ENCODE measurements around the gene CAPN15. TPM values are rescaled to one million over a fixed set of nuclear protein-coding genes. Genes with fewer than 3 reads are reported as not detected.

Gene CAPN15
- total RNA-seq, 4 donors from 2014 or later: 59.9 to 86.4 (median 75.2) TPM

- WGBS: 90% methylated on average over 14 of the region's 22 CpGs
- H3K27ac ChIP-seq: no peak overlapping the region
- H3K36me3 ChIP-seq: peaks cover 26% of the 10 kb centered on the region
- peak in 1 of 2 donors; percentile 57 for DNase-seq (ENCODE audit: low spot score in 2 of 2)
- no peak overlapping the region for H3K4me3 ChIP-seq
- no peaks in the 10 kb centered on the region for H3K9me3 ChIP-seq
- TF ChIP-seq POLR2A (IDR thresholded peaks at IDR 0.05) (no peak), EP300 (IDR thresholded peaks at IDR 0.05) (no peak), POLR2AphosphoS5 (IDR thresholded peaks at IDR 0.05) (no peak)
- TF ChIP-seq, protein P1, sequence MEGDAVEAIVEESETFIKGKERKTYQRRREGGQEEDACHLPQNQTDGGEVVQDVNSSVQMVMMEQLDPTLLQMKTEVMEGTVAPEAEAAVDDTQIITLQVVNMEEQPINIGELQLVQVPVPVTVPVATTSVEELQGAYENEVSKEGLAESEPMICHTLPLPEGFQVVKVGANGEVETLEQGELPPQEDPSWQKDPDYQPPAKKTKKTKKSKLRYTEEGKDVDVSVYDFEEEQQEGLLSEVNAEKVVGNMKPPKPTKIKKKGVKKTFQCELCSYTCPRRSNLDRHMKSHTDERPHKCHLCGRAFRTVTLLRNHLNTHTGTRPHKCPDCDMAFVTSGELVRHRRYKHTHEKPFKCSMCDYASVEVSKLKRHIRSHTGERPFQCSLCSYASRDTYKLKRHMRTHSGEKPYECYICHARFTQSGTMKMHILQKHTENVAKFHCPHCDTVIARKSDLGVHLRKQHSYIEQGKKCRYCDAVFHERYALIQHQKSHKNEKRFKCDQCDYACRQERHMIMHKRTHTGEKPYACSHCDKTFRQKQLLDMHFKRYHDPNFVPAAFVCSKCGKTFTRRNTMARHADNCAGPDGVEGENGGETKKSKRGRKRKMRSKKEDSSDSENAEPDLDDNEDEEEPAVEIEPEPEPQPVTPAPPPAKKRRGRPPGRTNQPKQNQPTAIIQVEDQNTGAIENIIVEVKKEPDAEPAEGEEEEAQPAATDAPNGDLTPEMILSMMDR (IDR thresholded peaks at IDR 0.05): no peak
- H3K4me1 ChIP-seq: peaks cover 52% of the 10 kb centered on the region
- no peaks in the 10 kb centered on the region for H3K27me3 ChIP-seq
Observed at GRCh38 chr16:523097-523741, 4.3 kb upstream of the CAPN15 start.

DNA sequence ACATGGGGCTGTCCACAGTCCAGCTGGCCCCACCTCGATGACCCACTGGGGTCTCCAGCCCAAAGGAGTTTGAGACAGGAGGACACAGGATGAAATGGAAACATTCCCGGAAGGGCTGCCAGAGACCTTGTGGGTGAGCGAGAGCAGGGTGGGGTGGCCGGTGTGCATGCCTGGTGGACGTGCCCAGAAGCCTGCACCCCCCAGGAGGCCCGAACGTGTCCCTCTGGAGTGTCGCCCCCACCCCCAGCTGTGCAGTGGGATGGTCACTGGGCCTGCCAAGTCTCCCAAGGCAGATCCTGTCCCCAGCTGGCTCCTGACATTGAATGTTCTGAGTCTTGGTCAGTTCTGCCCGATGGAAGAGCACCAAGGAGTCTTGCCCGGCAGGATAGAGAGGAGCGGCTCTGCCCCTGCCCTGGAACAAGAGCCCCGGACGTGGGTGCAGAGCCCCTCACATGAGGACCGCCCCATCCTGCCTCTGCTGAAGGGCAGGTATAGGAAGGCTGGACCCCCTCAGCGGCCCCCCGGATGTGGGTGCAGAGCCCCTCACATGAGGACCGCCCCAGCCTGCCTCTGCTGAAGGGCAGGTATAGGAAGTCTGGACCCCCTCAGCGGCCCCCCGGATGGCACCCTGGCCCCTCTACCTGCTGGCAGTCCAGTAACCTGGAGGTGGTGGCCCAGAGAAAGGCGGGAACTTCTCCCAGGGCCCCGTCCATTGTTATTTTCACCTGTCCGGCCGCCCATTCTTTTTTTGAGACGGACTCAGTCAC lies 3.1 kb upstream of the CAPN15 start:
- Histone ChIP-seq H3K4me1 (peaks cover 64% of the 10 kb centered on the region), H3K36me3 (peaks cover 17% of the 10 kb centered on the region), H3K9me3 (no peaks in the 10 kb centered on the region), H3K27me3 (no peaks in the 10 kb centered on the region), H3K4me3 (no peak overlapping the region), H3K27ac (peak overlapping the region; percentile 94)
- 76% methylated on average over 12 of the region's 24 CpGs for WGBS
- TF ChIP-seq EP300 (IDR thresholded peaks at IDR 0.05): no peak
- TF ChIP-seq POLR2A (IDR thresholded peaks at IDR 0.05): no peak
- TF ChIP-seq POLR2AphosphoS5 (IDR thresholded peaks at IDR 0.05): no peak
- TF ChIP-seq, protein P1 (IDR thresholded peaks at IDR 0.05): no peak
- DNase-seq (ENCODE audit: low spot score in 2 of 2): no peak

DNA sequence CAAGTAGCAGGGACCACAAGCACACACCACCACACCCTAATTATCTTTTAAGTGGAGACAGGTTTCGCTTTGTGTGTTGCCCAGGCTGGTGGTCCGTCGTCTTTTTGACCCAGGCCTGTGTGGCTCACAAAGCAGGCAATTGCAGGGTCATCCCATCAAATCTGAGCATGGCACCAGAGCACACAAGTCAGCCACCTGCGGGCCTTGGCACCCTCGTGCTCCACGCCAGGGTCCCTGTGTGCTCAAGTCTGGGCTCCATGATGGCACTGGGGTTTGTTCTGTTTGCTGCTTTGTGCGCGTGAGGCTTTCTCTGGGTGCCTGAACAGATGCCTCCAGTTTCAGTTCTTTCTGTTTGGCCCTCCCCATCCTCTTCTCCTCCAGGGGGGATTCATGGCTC lies 2.4 kb upstream of the CAPN15 start:
- WGBS: 96% methylated on average over 8 of the region's 8 CpGs
- H3K36me3 ChIP-seq: peaks cover 11% of the 10 kb centered on the region
- H3K9me3 ChIP-seq: no peaks in the 10 kb centered on the region
- no peaks in the 10 kb centered on the region for H3K27me3 ChIP-seq
- no peak for DNase-seq (ENCODE audit: low spot score in 2 of 2)
- peaks cover 71% of the 10 kb centered on the region for H3K4me1 ChIP-seq
- no peak overlapping the region for H3K4me3 ChIP-seq
- H3K27ac ChIP-seq: peak overlapping the region; percentile 94
- TF ChIP-seq POLR2A (IDR thresholded peaks at IDR 0.05) (no peak), EP300 (IDR thresholded peaks at IDR 0.05) (no peak), POLR2AphosphoS5 (IDR thresholded peaks at IDR 0.05) (no peak)
- TF ChIP-seq, protein P1 (IDR thresholded peaks at IDR 0.05): no peak

- Histone ChIP-seq H3K4me3 (peak overlapping the region; percentile 73), H3K27ac (peak overlapping the region; percentile 94), H3K9me3 (no peaks in the 10 kb centered on the region), H3K4me1 (peaks cover 76% of the 10 kb centered on the region), H3K36me3 (peaks cover 5% of the 10 kb centered on the region), H3K27me3 (no peaks in the 10 kb centered on the region)
- no peak for DNase-seq (ENCODE audit: low spot score in 2 of 2)
- 37% methylated on average over 12 of the region's 13 CpGs for WGBS
- TF ChIP-seq POLR2A (IDR thresholded peaks at IDR 0.05) (no peak), POLR2AphosphoS5 (IDR thresholded peaks at IDR 0.05) (no peak), EP300 (IDR thresholded peaks at IDR 0.05) (no peak)
- TF ChIP-seq, protein P1 (IDR thresholded peaks at IDR 0.05): no peak
Observed at GRCh38 chr16:525520-526180, 1.9 kb upstream of the CAPN15 start.

Data from suprapubic skin (tissue), 4 donors.